Measurements from ENCODE around the gene CCDC63.

CCDC63 gene

DNA sequence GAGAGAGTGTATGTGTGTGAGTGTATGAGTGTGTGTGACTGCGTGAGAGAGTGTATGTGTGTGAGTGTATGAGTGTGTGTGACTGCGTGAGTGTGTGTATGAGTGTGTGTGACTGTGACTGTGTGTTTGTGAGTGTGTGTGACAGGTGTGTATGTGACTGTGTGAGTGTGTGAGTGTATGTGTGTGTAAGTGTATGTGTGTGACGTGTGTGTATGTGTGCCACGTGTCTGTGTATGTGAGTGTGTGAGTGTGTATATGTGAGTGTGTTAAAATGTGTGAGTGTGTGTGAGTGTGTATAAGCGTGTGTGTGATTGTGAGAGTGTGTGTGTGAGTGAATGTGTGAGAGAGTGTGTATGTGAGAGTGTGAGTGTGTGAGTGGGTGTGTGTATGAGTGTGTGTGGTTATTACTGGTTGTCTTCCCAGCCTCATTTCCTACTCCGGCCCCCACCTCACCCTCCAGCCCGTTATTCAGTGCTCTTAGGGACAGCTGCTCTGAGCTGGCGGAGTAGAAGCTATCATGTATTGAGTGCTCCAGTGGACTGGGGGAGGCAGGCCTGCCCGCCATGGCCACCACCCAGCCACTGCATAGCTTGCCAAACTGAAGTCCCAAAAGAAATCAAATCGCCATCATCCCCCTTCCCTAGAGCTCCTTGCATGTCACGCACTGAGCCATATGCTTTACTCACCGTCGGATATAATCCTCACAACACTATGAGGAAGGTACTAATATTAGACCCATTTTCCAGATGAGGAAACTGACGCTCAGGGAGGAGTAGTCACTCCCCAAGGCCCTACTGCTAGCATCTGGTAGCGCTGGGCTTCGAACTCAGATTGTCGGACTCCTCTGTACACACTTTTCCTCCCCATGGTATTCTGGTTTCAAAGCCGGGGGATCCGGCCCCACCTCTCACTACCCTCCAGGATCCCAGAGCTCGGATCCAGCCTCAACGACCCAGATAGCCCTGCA is 83.8 kb downstream of the CCDC63 start:
- Histone ChIP-seq H3K27ac (ENCODE audit: poor library complexity, severe bottlenecking) (no peak overlapping the region), H3K9me3 (ENCODE audit: severe bottlenecking) (no peaks in the 10 kb centered on the region), H3K36me3 (ENCODE audit: low read depth) (no peaks in the 10 kb centered on the region), H3K27me3 (ENCODE audit: insufficient read depth, poor library complexity, severe bottlenecking) (no peaks in the 10 kb centered on the region), H3K4me1 (ENCODE audit: insufficient read depth, poor library complexity, severe bottlenecking) (peaks cover 16% of the 10 kb centered on the region), H3K4me3 (ENCODE audit: severe bottlenecking) (no peak overlapping the region)
- TF ChIP-seq, protein P1, sequence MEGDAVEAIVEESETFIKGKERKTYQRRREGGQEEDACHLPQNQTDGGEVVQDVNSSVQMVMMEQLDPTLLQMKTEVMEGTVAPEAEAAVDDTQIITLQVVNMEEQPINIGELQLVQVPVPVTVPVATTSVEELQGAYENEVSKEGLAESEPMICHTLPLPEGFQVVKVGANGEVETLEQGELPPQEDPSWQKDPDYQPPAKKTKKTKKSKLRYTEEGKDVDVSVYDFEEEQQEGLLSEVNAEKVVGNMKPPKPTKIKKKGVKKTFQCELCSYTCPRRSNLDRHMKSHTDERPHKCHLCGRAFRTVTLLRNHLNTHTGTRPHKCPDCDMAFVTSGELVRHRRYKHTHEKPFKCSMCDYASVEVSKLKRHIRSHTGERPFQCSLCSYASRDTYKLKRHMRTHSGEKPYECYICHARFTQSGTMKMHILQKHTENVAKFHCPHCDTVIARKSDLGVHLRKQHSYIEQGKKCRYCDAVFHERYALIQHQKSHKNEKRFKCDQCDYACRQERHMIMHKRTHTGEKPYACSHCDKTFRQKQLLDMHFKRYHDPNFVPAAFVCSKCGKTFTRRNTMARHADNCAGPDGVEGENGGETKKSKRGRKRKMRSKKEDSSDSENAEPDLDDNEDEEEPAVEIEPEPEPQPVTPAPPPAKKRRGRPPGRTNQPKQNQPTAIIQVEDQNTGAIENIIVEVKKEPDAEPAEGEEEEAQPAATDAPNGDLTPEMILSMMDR (IDR thresholded peaks at IDR 0.05; ENCODE audit: poor library complexity, severe bottlenecking) = no peak
- ATAC-seq (ENCODE audit: low read depth) (no peak), DNase-seq (ENCODE audit: low spot score) (no peak)

DNA sequence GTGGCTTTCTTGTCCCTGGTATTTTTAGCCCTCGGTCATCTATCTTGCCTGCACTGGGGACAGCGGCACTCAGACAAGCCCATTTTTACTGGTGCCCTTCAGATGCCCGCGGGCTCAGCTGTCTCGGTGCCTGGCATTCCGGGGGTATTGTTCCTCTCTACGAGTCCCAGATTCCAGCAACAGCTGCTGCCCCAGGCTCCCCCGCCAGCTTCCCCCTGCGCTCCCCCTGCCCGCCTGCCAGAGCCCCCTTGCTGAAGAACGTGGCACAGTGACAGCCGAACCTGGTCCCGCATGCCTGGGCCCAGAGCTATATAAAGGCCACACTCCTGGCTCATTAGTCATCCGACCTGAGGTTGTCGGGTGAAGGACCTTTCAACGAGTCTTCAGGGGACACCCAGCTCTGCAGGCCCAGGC is 84.5 kb downstream of the CCDC63 start:
- Histone ChIP-seq H3K4me3 (ENCODE audit: severe bottlenecking) (no peak overlapping the region), H3K9me3 (ENCODE audit: severe bottlenecking) (no peaks in the 10 kb centered on the region), H3K4me1 (ENCODE audit: insufficient read depth, poor library complexity, severe bottlenecking) (peaks cover 16% of the 10 kb centered on the region), H3K27me3 (ENCODE audit: insufficient read depth, poor library complexity, severe bottlenecking) (no peaks in the 10 kb centered on the region), H3K36me3 (ENCODE audit: low read depth) (no peaks in the 10 kb centered on the region), H3K27ac (ENCODE audit: poor library complexity, severe bottlenecking) (no peak overlapping the region)
- ATAC-seq (ENCODE audit: low read depth) (no peak), DNase-seq (ENCODE audit: low spot score) (no peak)
- TF ChIP-seq, protein P1 (IDR thresholded peaks at IDR 0.05; ENCODE audit: poor library complexity, severe bottlenecking) = no peak

DNA sequence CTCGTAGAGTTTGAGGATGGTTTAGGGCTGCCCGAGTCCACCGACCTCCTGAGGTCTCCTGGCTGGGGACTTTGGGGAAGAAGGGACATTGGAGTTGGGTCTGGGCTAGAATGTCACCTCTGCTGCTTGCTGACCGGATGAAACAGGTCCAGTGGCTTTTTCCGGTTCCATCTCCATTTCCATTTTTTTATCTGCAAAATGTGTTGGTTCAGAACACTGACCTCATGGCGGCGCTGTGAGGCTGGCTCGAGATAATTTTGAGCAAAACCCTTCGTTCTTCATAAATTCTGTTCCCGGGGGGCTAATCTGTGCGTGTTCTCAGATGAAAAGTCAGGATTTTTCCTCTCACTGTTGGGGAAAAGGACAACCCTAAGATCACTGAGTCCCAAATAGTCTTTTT is 85.3 kb downstream of the CCDC63 start:
- no peak for DNase-seq (ENCODE audit: low spot score)
- no peak for ATAC-seq (ENCODE audit: low read depth)
- H3K36me3 ChIP-seq (ENCODE audit: low read depth) = no peaks in the 10 kb centered on the region
- TF ChIP-seq, protein P1 (IDR thresholded peaks at IDR 0.05; ENCODE audit: poor library complexity, severe bottlenecking) = peak; percentile 44
- H3K9me3 ChIP-seq (ENCODE audit: severe bottlenecking) = no peaks in the 10 kb centered on the region
- peaks cover 21% of the 10 kb centered on the region for H3K4me1 ChIP-seq (ENCODE audit: insufficient read depth, poor library complexity, severe bottlenecking)
- H3K27me3 ChIP-seq (ENCODE audit: insufficient read depth, poor library complexity, severe bottlenecking) = no peaks in the 10 kb centered on the region
- no peak overlapping the region for H3K27ac ChIP-seq (ENCODE audit: poor library complexity, severe bottlenecking)
- no peak overlapping the region for H3K4me3 ChIP-seq (ENCODE audit: severe bottlenecking)

DNA sequence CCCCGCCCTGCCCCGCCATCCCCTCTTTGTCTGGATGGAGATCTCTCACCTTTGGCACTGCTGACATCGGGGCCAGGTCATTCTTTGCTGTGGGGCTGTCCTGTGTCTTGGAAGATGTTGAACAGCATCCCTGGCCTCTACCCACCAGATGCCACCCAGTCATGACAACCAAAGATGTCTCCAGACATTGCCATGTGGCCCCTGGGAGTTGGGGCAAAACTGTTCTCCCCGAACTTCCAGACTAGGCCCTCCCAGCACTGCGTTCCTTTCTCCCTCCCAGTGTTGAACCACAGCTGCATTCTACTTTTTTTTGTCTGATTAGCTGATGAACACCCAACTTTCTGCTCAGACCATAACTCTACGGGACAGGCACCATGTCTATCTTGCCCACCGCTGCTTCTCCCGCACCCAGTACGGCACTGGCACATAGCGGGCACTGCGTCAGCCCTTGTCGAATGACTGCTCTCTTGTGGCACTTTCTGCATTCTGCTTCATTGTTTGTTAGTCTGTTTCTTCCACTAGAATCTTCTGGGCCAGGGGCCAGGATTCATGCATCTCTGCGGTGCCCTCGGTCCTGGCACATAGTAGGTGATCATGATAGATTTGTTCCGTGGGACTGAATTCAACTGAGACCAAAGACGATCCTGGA is 86.7 kb downstream of the CCDC63 start:
- no peaks in the 10 kb centered on the region for H3K36me3 ChIP-seq (ENCODE audit: low read depth)

More for the DNA sequence above, 86.7 kb downstream of the CCDC63 start:
- ATAC-seq (ENCODE audit: low read depth) (no peak), DNase-seq (ENCODE audit: low spot score) (no peak)
- no peak overlapping the region for H3K4me3 ChIP-seq (ENCODE audit: severe bottlenecking)
- H3K9me3 ChIP-seq (ENCODE audit: severe bottlenecking) = no peaks in the 10 kb centered on the region
- peak overlapping the region; percentile 89 for H3K27ac ChIP-seq (ENCODE audit: poor library complexity, severe bottlenecking)
- TF ChIP-seq, protein P1 (IDR thresholded peaks at IDR 0.05; ENCODE audit: poor library complexity, severe bottlenecking) = no peak
- no peaks in the 10 kb centered on the region for H3K27me3 ChIP-seq (ENCODE audit: insufficient read depth, poor library complexity, severe bottlenecking)
- peaks cover 25% of the 10 kb centered on the region for H3K4me1 ChIP-seq (ENCODE audit: insufficient read depth, poor library complexity, severe bottlenecking)

Measured in RWPE2 (cell line).